HCT116 (cell line): ENCODE measurements around the gene KCNN3. TPM values are rescaled to one million over a fixed set of nuclear protein-coding genes. Genes with fewer than 3 reads are reported as not detected.

Experiments
- ATAC-seq: fragments of 200-7000 bp; cut with Tn5 transposase; 2 replicates; pipeline ENCODE4 v1.9.1; 2020; ENCODE audit warnings: mild to moderate bottlenecking, moderate library complexity
- BruUV-seq: library from RNA; stranded (reverse); fragments of 400-500 nt; replicated peaks from 2 replicates; lab custom pipeline; 2021; lab: Mats Ljungman, UMichigan
- CTCF ChIA-PET: fragments of 300-600 bp; sonication (Branson Sonifier 250); formaldehyde crosslinking; loops from one replicate; lab custom pipeline; 2021; ENCODE audit warnings: antibody characterized with exemption; lab: Charles Lee
- POLR2A ChIA-PET: fragments of 300-600, 350-600 bp; sonication (Branson Sonifier 250); formaldehyde crosslinking; loops from one replicate; lab custom pipeline; 2021; ENCODE audit warnings: antibody characterized with exemption; lab: Charles Lee
- RAD21 ChIA-PET, 2 experiments: fragments of 300-600 bp; sonication (Branson Sonifier 250); formaldehyde crosslinking; loops; one replicate each; lab custom pipeline; 2023; ENCODE audit warnings: low total read pairs in 2 of 2; ENCODE audit not compliant: uncharacterized antibody in 2 of 2, unreplicated experiment in 2 of 2, low non-redundant PET in 1 of 2; lab: Charles Lee
- DNase-seq: peaks from one replicate; pipeline ENCODE4 v3.0.0-alpha.2; 2010; ENCODE audit warnings: low read depth, low spot score
- H2AFZ ChIP-seq: fragments of 200-600 bp; shearing (Covaris generic), sonication (generic); 2 replicates; pipeline ENCODE4 v1.6.1; 2017; ENCODE audit warnings: low read depth, mixed run types, mixed read lengths, antibody characterized with exemption, low read length; ENCODE audit not compliant: poor library complexity, severe bottlenecking
- H3K27ac ChIP-seq: 2 replicates; pipeline ENCODE4 v1.5.1; 2012; ENCODE audit warnings: low read depth, low read length
- H3K27me3 ChIP-seq: fragments of 200-600 bp; sonication (generic); 2 replicates; pipeline ENCODE4 v1.6.1; 2016; ENCODE audit warnings: mixed run types, low read length, mixed read lengths; ENCODE audit not compliant: insufficient read depth
- H3K36me3 ChIP-seq, 2 experiments: fragments of 200-500 bp in 1 of 2; fragments of 200-600 bp in 1 of 2; sonication (Bioruptor generic) in 1 of 2; sonication (generic) in 1 of 2; 2 replicates each; pipeline versions ENCODE4 v1.5.1 to v1.6.1; 2014 to 2016; ENCODE audit warnings: low read length in 2 of 2, inconsistent platforms in 1 of 2, mixed read lengths in 1 of 2, mixed run types in 1 of 2; ENCODE audit not compliant: insufficient read depth in 2 of 2, control insufficient read depth in 1 of 2
- H3K4me1 ChIP-seq, 2 experiments: fragments of 200-600 bp in 1 of 2; sonication (generic) in 1 of 2; 2 replicates each; pipeline versions ENCODE4 v1.5.1 to v1.6.1; 2012 to 2017; ENCODE audit warnings: low read length in 2 of 2, inconsistent platforms in 1 of 2, mild to moderate bottlenecking in 1 of 2, mixed read lengths in 1 of 2, mixed run types in 1 of 2, moderate library complexity in 1 of 2; ENCODE audit not compliant: insufficient read depth in 2 of 2, control insufficient read depth in 1 of 2
- H3K4me2 ChIP-seq: fragments of 200-600 bp; sonication (generic); 2 replicates; pipeline ENCODE4 v1.6.1; 2017; ENCODE audit warnings: mixed run types, low read length, mixed read lengths
- H3K4me3 ChIP-seq, 2 experiments: fragments of 200-600 bp in 1 of 2; sonication (generic) in 1 of 2; replicated peaks in 1 of 2; 2 replicates each; pipeline ENCODE4 v1.5.1; 2011 to 2016; ENCODE audit warnings: low read length in 2 of 2, control low read depth in 1 of 2, low read depth in 1 of 2, mild to moderate bottlenecking in 1 of 2, mixed read lengths in 1 of 2, mixed run types in 1 of 2
- H3K79me2 ChIP-seq: fragments of 200-600 bp; sonication (generic); 2 replicates; pipeline ENCODE4 v1.6.1; 2017; ENCODE audit warnings: mild to moderate bottlenecking, mixed run types, low read length, moderate library complexity, mixed read lengths; ENCODE audit not compliant: insufficient read depth
- H3K9ac ChIP-seq: fragments of 200-600 bp; sonication (generic); 2 replicates; pipeline ENCODE4 v1.6.1; 2016; ENCODE audit warnings: low read length, mixed read lengths
- H3K9me2 ChIP-seq: fragments of 200-600 bp; sonication (generic), shearing (Covaris generic); 2 replicates; pipeline ENCODE4 v1.6.1; 2017; ENCODE audit warnings: mixed run types, mild to moderate bottlenecking, moderate library complexity; ENCODE audit not compliant: insufficient read depth
- H3K9me3 ChIP-seq, 2 experiments: fragments of 200-500 bp in 1 of 2; fragments of 200-600 bp in 1 of 2; sonication (Bioruptor generic) in 1 of 2; sonication (generic) in 1 of 2; 2 replicates each; pipeline ENCODE4 v1.6.1; 2014 to 2017; ENCODE audit warnings: low read length in 2 of 2, mixed read lengths in 2 of 2, inconsistent platforms in 1 of 2, low read depth in 1 of 2, mild to moderate bottlenecking in 1 of 2, mixed run types in 1 of 2, moderate library complexity in 1 of 2; ENCODE audit not compliant: control insufficient read depth in 1 of 2, insufficient read depth in 1 of 2
- H4K20me1 ChIP-seq: fragments of 200-600 bp; sonication (generic), shearing (Covaris generic); 2 replicates; pipeline ENCODE4 v1.6.1; 2017; ENCODE audit warnings: mixed run types, mild to moderate bottlenecking, moderate library complexity; ENCODE audit not compliant: insufficient read depth
- ATF3 ChIP-seq: IDR thresholded peaks from 2 replicates; pipeline ENCODE4 v1.6.1; 2012
- CBX3 ChIP-seq: IDR thresholded peaks from 2 replicates; pipeline ENCODE4 v1.6.1; 2012; ENCODE audit warnings: low read depth
- CEBPB ChIP-seq: IDR thresholded peaks from 2 replicates; pipeline ENCODE4 v1.6.1; 2012; ENCODE audit warnings: low read depth
- EGR1 ChIP-seq: IDR thresholded peaks from 2 replicates; pipeline ENCODE4 v1.6.1; 2012; ENCODE audit warnings: low read depth
- ELF1 ChIP-seq: IDR thresholded peaks from 2 replicates; pipeline ENCODE4 v1.6.1; 2012; ENCODE audit warnings: low read depth, borderline replicate concordance
- EZH2 ChIP-seq: fragments of 200-600 bp; sonication (generic); IDR thresholded peaks from 2 replicates; pipeline ENCODE4 v1.6.1; 2017; ENCODE audit warnings: antibody characterized with exemption, mixed run types
- EZH2phosphoT487 ChIP-seq: fragments of 200-600 bp; IDR thresholded peaks from 2 replicates; pipeline ENCODE4 v1.6.1; 2018; ENCODE audit warnings: antibody characterized with exemption, borderline replicate concordance
- MAX ChIP-seq: IDR thresholded peaks from 2 replicates; pipeline ENCODE4 v1.6.1; 2012
- POLR2A ChIP-seq: IDR thresholded peaks from 2 replicates; pipeline ENCODE4 v1.7.0; 2011; ENCODE audit warnings: borderline replicate concordance; ENCODE audit not compliant: insufficient read depth, insufficient read length; ENCODE audit errors: extremely low read depth
- POLR2AphosphoS5 ChIP-seq: IDR thresholded peaks from 2 replicates; pipeline ENCODE4 v1.6.1; 2011; ENCODE audit warnings: mild to moderate bottlenecking, low read depth, low read length, moderate library complexity
- RAD21 ChIP-seq: IDR thresholded peaks from 2 replicates; pipeline ENCODE4 v1.6.1; 2012; ENCODE audit warnings: low read depth, mild to moderate bottlenecking
- REST ChIP-seq: IDR thresholded peaks from 2 replicates; pipeline ENCODE4 v1.6.1; 2012; ENCODE audit warnings: low read depth
- SP1 ChIP-seq: IDR thresholded peaks from 2 replicates; pipeline ENCODE4 v1.6.1; 2012; ENCODE audit warnings: low read depth
- YY1 ChIP-seq: IDR thresholded peaks from 2 replicates; pipeline ENCODE4 v1.6.1; 2011; ENCODE audit warnings: low read length, low read depth, moderate library complexity, mild to moderate bottlenecking; ENCODE audit not compliant: insufficient replicate concordance; ENCODE audit errors: extremely low read depth
- intact Hi-C: fragments of 100-400 bp; cut with micrococcal nuclease; formaldehyde crosslinking; loops from 2 replicates; pipeline ENCODE4 v1.10.0; 2022
- total RNA-seq: library from RNA; stranded (reverse); gene quantifications from one replicate; pipeline ENCODE4 v1.2.1, GENCODE V29; 2021; ENCODE audit not compliant: unreplicated experiment

KCNN3 gene
- total RNA-seq, 1 experiment from 2014 or later, result 1.1 TPM

GRCh38 chr1:154759196-154759595, 110.9 kb downstream of the KCNN3 start:
- CTCF ChIA-PET, result interaction anchor here (0.6 to 1.5 kb wide), 3 partner anchors 11 to 268 kb away, joined by 3 to 6 read pairs (median 4); no protein-coding TSS in a partner anchor
- intact Hi-C loops, result no loop called here

More at GRCh38 chr1:154759196-154759595, 110.9 kb downstream of the KCNN3 start:
- Histone ChIP-seq H3K4me2 (no peak overlapping the region), H4K20me1 (no peaks in the 10 kb centered on the region), H3K9me3 (no peaks in the 10 kb centered on the region), H3K9ac (no peak overlapping the region), H3K4me1 (peaks cover 4 to 10% of the 10 kb centered on the region in 2 experiments; a peak in 3 of 4 replicates), H3K79me2 (no peaks in the 10 kb centered on the region), H2AFZ (no peak overlapping the region), H3K9me2 (no peaks in the 10 kb centered on the region), H3K27me3 (peaks cover 26% of the 10 kb centered on the region), H3K36me3 (no peaks in the 10 kb centered on the region), H3K27ac (no peak overlapping the region), H3K4me3 (no peak overlapping the region)
- ATAC-seq (no peak), DNase-seq (no peak)
- RAD21 ChIA-PET, result no interaction called here
- TF ChIP-seq RAD21, result no peak
- no peak for TF ChIP-seq ATF3
- no peak for TF ChIP-seq YY1
- no peak for TF ChIP-seq EGR1
- no peak for TF ChIP-seq CBX3
- no peak for TF ChIP-seq EZH2
- no peak for TF ChIP-seq REST
- TF ChIP-seq MAX, result no peak
- no peak for TF ChIP-seq POLR2AphosphoS5
- TF ChIP-seq ELF1, result no peak
- TF ChIP-seq EZH2phosphoT487, result no peak
- no peak for TF ChIP-seq CEBPB
- no peak for TF ChIP-seq POLR2A
- no peak for TF ChIP-seq SP1
- POLR2A ChIA-PET, result no interaction called here
- no TSS peak for BruUV-seq
